Measurements from ENCODE around the gene PDLIM7.

The PDLIM7 gene

DNA sequence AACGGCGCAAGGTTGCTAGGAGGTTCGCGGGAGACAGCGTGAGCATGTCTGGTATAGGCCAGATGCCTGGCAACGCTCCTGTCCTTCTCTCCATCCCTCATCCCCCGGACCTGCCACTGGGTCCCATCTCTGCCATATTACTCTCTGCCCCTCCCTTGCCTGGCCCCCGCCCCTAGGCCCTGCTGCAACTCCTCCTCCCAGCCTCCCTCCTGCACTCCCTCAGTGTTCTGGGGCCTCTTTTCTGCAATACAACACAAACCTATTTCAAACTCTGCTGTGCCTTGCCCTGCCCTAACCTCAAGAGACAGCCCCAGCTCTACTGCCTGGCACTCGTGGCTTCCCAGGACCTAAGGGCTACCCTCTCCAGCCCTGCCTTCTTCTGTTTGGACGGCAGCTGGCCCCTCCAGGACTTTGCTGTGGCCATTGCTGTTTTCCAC is 15.0 kb downstream of the PDLIM7 start:
- Histone ChIP-seq H3K9ac (ENCODE audit: low read length) (no peak overlapping the region), H3K4me1 (ENCODE audit: control insufficient read depth, insufficient read depth, low read length) (peaks cover 5% of the 10 kb centered on the region), H3K9me3 (ENCODE audit: control insufficient read depth, low read length) (no peaks in the 10 kb centered on the region), H3K36me3 (ENCODE audit: control insufficient read depth, insufficient read depth, low read length) (peaks cover 2% of the 10 kb centered on the region), H3K4me3 (ENCODE audit: low read length) (no peak overlapping the region), H3K27me3 (ENCODE audit: control insufficient read depth, insufficient read depth, low read length) (no peaks in the 10 kb centered on the region)

DNA sequence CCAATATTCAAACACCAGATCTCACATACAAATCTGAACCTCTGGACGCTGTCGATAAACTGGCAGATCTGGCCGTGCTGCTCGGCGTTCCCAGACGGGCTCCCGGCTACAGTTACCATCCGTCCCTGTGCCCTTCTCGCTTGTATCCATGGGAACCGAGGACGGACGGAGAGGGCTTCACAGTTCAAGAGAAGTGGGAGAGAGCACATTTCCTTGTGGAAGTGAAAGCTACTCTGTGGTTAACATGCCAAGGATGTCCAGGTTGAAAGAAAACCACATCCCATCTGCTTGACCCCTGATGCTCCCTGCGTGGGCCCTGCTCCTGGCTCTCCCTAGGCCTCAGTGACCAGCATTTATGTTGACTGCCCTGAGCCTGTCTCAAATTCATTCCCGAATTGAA is 17.6 kb downstream of the PDLIM7 start:
- Histone ChIP-seq H3K27me3 (ENCODE audit: control insufficient read depth, insufficient read depth, low read length) (no peaks in the 10 kb centered on the region), H3K9ac (ENCODE audit: low read length) (no peak overlapping the region), H3K4me3 (ENCODE audit: low read length) (no peak overlapping the region), H3K4me1 (ENCODE audit: control insufficient read depth, insufficient read depth, low read length) (peaks cover 5% of the 10 kb centered on the region), H3K9me3 (ENCODE audit: control insufficient read depth, low read length) (no peaks in the 10 kb centered on the region), H3K36me3 (ENCODE audit: control insufficient read depth, insufficient read depth, low read length) (no peaks in the 10 kb centered on the region)

DNA sequence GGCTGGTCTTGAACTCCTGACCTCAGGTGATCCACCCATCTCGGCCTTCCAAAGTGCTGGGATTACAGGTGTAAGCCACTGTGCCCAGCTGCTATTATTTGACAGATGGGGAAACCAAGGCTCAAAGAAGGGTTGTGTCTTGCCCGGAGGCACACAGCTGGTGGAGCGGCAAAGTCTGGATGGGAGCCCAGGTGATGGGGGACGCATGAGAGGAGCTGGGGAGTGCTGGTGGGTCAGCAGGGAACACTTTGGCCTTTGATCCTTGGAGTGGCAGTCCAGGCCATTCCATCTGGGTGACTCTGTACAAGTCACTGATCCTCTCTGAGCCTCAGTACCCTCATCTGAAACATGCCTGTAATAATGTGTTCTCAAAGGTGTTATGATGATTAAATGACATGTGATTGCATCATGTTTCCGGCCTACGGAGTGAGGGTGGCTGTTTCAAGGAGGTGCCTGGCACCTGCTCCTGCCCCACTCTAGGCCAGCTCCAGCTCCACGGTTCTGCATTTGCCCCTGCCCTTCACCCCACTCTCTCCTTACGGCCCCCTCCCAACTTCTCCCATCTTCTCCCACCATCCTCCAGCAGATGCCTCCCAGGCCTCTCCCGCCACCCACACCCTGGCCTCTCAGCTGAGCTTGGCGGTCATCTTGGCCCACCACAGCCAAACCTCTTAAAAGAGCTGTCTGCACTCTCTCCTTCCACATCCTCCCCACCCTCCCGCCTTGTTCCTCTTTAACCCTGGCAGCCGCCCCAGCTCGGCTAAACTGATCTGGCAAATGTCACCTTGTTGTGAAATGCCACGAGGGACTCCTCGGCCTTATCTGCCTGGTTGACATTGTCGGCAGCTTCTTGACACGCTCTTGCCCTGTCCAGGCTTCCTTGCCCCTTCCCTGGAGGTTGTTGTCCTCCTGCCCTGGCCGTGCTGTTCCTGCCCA is 18.4 kb downstream of the PDLIM7 start:
- Histone ChIP-seq H3K27me3 (ENCODE audit: control insufficient read depth, insufficient read depth, low read length) (peaks cover 6% of the 10 kb centered on the region), H3K4me1 (ENCODE audit: control insufficient read depth, insufficient read depth, low read length) (peaks cover 5% of the 10 kb centered on the region), H3K36me3 (ENCODE audit: control insufficient read depth, insufficient read depth, low read length) (no peaks in the 10 kb centered on the region), H3K9me3 (ENCODE audit: control insufficient read depth, low read length) (no peaks in the 10 kb centered on the region), H3K9ac (ENCODE audit: low read length) (no peak overlapping the region), H3K4me3 (ENCODE audit: low read length) (no peak overlapping the region)

DNA sequence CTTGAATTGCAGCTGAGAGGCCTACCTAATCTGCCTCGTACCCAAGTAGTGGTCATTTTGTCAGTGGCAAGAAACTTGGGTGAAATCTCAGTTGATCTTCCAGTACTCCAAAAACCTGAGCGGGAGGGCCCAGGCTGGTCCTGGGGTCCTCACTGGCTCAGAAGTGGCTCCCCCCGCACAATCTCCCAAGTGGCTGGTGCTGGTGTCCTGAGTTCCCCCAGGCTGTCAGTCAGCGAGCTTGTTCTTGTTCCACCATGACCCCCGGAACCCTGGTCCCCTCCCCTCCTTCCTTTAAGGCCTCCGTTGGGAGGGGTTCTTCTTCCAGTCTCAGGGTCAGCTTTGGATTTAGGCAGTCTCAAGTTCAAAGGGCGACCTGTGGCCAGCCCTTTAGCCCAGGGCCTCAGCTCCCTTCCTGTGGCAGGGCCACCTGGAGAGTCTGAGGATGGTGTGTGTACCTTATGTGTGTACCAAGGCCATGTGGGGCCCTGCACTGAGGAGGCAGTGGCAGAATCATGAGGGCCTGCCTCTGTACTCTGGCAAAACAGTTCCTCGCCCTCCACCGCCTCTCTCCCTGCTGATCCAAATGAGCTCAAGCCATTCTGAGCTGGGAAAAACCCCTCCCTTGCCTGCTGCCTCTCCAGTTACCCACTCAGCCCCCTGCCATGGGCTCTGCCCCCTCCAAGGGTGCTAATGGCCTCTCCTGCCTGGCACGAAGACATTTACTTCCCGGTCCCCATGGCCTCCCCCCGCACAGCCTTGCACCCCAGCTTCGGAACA is 19.5 kb downstream of the PDLIM7 start:
- H3K9me3 ChIP-seq (ENCODE audit: control insufficient read depth, low read length), result no peaks in the 10 kb centered on the region
- H3K36me3 ChIP-seq (ENCODE audit: control insufficient read depth, insufficient read depth, low read length), result no peaks in the 10 kb centered on the region
- H3K4me3 ChIP-seq (ENCODE audit: low read length), result no peak overlapping the region
- peaks cover 8% of the 10 kb centered on the region for H3K27me3 ChIP-seq (ENCODE audit: control insufficient read depth, insufficient read depth, low read length)
- H3K9ac ChIP-seq (ENCODE audit: low read length), result no peak overlapping the region
- peaks cover 5% of the 10 kb centered on the region for H3K4me1 ChIP-seq (ENCODE audit: control insufficient read depth, insufficient read depth, low read length)

DNA sequence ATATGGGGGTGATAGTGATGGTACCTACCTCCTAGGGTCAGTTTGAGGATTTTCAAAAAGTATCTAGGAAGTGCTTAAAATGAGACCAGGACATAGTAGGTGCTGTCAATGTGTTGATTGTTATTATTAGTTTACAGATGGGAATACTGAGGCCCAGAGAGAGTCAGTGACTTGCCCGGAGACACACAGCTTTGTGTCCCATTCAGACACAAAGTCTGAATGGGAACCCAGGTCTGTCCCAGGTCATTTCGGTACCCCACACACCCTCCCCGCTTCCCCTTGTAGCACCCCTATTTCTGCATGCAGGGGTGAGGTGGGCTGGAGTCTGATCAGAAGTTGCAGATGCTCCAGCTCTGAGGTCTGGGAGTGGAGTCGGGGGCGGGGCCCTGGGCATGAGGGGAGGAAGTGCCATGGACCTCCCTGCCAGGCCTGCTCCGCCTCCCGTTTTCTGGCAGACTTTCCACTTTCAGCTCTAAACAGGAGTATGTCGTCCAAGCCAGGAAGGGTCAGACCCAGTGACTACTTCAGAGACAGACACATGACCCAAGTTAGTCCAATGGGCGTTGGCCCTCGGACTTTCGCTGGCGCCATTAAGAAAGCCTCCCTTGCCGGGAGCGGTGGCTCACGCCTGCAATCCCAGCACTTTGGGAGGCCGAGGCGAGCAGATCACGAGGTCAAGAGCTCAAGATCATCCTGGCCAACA is 20.7 kb downstream of the PDLIM7 start:
- Histone ChIP-seq H3K9ac (ENCODE audit: low read length) (no peak overlapping the region), H3K4me3 (ENCODE audit: low read length) (no peak overlapping the region), H3K36me3 (ENCODE audit: control insufficient read depth, insufficient read depth, low read length) (no peaks in the 10 kb centered on the region), H3K4me1 (ENCODE audit: control insufficient read depth, insufficient read depth, low read length) (peaks cover 13% of the 10 kb centered on the region), H3K27me3 (ENCODE audit: control insufficient read depth, insufficient read depth, low read length) (peaks cover 19% of the 10 kb centered on the region), H3K9me3 (ENCODE audit: control insufficient read depth, low read length) (no peaks in the 10 kb centered on the region)

DNA sequence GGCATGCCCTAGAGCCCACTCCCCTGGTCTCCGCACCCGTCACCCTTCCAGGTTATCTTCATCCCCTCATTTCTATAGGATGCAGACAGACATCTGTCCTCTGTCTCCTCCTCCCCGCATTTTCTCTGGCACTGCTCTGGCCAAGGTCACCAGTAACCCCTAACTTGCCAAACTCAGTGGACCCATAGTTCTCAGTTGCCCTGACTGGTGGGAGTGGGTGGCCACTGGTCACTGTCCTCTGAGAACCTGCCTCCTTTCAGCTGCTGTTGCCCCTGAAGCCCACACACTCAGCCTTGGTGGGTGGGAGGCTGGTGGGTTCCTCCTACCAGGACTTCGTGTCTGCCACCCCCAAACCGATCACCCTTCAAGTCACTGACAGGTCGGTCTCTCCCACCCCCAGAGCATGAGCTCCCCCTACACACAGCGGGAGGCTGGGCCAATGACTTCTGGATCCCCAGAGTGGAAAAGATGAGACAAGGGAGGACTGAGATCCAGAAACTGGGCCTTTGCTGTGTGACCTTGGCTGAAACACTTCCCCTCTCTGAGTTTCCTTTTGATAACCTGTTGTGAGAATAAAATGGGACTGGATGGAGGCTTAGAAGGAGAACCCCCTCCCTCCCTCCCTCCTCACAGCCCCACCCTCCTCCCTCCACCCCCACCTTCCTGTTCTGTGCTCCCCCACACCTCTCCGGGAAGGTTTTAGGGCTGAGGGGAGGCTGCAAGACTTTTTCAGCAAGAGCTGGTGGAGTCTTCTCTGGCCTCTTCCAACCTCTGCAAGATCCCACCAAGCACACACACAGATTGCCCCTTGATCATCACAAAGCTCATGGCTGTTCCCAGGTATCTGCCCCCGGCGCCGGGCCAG is 21.6 kb downstream of the PDLIM7 start:
- H3K9me3 ChIP-seq (ENCODE audit: control insufficient read depth, low read length), result no peaks in the 10 kb centered on the region
- peaks cover 13% of the 10 kb centered on the region for H3K4me1 ChIP-seq (ENCODE audit: control insufficient read depth, insufficient read depth, low read length)
- peaks cover 24% of the 10 kb centered on the region for H3K27me3 ChIP-seq (ENCODE audit: control insufficient read depth, insufficient read depth, low read length)
- H3K4me3 ChIP-seq (ENCODE audit: low read length), result no peak overlapping the region
- no peaks in the 10 kb centered on the region for H3K36me3 ChIP-seq (ENCODE audit: control insufficient read depth, insufficient read depth, low read length)
- no peak overlapping the region for H3K9ac ChIP-seq (ENCODE audit: low read length)

DNA sequence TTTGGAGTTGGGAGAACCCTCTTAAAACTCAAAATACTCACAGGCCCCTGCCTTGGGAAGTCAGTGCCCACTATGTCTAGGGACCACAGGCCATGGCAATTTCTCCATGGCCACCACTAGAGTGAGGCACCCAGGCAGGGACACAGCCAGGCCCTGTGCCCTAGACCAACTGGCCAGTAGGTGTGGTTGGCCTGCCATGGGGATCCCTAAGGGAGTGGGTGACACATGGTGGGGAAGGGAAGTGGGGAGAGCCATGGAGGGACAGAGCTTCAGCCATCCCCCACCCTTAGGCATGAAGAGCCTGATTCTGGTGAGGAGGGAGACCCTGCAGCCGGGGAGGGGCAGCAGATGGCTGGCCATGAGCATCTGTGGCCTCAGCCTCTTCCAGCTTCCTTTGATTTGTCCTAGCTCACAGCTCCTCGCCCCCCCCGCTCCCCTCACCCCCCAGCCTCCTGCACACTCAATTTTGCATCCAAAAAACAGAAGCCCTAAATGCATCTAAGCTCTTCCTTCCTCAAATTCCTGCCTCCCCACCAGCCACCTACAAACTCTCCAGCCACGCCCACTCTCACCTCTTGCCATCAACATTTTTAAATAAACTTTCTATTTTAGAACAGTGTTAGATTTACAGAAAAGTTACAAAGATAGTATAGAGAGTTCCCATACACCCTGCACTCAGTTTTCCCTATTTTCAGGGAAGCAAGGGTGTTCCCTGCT is 22.4 kb downstream of the PDLIM7 start:
- Histone ChIP-seq H3K4me3 (ENCODE audit: low read length) (no peak overlapping the region), H3K4me1 (ENCODE audit: control insufficient read depth, insufficient read depth, low read length) (peaks cover 16% of the 10 kb centered on the region)

DNA sequence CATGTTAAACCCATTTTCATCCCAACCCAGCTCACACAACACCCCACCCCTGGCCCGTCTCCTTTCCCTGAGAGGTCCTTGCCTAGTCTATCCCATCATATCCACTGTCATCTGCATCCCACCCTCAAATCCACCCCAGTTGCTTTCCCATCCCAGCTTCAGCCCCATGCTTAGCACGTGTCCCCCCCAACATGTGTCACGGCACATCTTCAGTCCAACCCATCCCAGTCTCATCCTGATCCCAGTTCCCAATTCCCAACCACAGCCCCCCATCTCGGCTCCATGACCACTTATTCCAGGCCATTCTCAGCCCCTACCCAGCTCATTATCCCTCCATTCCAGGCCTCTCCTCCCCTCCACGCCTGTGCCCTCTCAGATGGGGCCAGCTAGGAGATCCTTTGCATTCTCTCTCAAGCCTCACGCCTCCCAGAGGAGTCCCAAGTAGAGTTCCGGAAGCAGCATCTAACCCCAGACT is 23.4 kb downstream of the PDLIM7 start:
- peaks cover 26% of the 10 kb centered on the region for H3K27me3 ChIP-seq (ENCODE audit: control insufficient read depth, insufficient read depth, low read length)
- no peak overlapping the region for H3K9ac ChIP-seq (ENCODE audit: low read length)
- H3K36me3 ChIP-seq (ENCODE audit: control insufficient read depth, insufficient read depth, low read length), result no peaks in the 10 kb centered on the region
- no peak overlapping the region for H3K4me3 ChIP-seq (ENCODE audit: low read length)
- no peaks in the 10 kb centered on the region for H3K9me3 ChIP-seq (ENCODE audit: control insufficient read depth, low read length)
- H3K4me1 ChIP-seq (ENCODE audit: control insufficient read depth, insufficient read depth, low read length), result peaks cover 15% of the 10 kb centered on the region

More for the DNA sequence above, 22.4 kb downstream of the PDLIM7 start:
- H3K36me3 ChIP-seq (ENCODE audit: control insufficient read depth, insufficient read depth, low read length), result no peaks in the 10 kb centered on the region
- H3K9me3 ChIP-seq (ENCODE audit: control insufficient read depth, low read length), result no peaks in the 10 kb centered on the region
- H3K27me3 ChIP-seq (ENCODE audit: control insufficient read depth, insufficient read depth, low read length), result peaks cover 26% of the 10 kb centered on the region
- no peak overlapping the region for H3K9ac ChIP-seq (ENCODE audit: low read length)

DNA sequence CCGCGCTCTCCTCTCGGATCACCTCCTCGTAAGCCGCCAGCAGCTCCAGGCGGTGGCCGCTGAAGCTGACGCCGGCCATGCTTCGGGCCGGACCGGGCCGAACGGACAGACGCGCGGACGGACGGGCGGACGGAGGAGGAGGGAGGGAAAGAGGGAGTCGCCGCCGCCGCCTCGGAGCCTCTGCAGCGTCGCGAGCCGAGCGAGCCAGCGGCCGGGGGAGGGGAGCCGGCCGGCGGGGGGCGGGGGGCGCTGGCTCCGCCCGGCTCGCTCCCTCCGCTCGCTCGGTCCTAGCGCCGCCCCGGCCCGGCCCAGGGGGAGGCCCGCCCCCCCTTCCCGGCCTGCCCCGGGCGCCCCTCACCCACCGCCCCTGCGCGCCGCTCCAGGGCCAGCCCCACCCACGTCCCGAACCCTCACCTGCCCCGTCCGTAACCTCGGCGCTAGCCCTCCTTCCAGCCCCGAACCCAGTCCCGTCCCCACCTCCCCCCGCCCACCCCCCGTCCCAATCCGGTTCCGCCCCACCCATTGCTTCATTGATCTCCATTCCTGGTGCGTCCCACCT is 23.9 kb downstream of the PDLIM7 start, which contains the start of gene DBN1:
DBN1 (minus strand) TSS at position 192 of the 559 bp plus-strand sequence; CDS start at position 79, 113 bp downstream.
- Histone ChIP-seq H3K4me1 (ENCODE audit: control insufficient read depth, insufficient read depth, low read length) (peaks cover 15% of the 10 kb centered on the region), H3K27me3 (ENCODE audit: control insufficient read depth, insufficient read depth, low read length) (peaks cover 26% of the 10 kb centered on the region), H3K36me3 (ENCODE audit: control insufficient read depth, insufficient read depth, low read length) (no peaks in the 10 kb centered on the region), H3K9ac (ENCODE audit: low read length) (peak within 1 kb of the TSS; percentile 47), H3K9me3 (ENCODE audit: control insufficient read depth, low read length) (no peaks in the 10 kb centered on the region), H3K4me3 (ENCODE audit: low read length) (no peak within 1 kb of the TSS)
